Placental pericyte (primary cell): ENCODE measurements around the gene FASLG. TPM values are rescaled to one million over a fixed set of nuclear protein-coding genes. Genes with fewer than 3 reads are reported as not detected.

Experiments used
- small RNA-seq: library from RNA; depleted of rRNA; stranded (forward); fragments of <200 nt; gene quantifications from one replicate; pipeline ENCODE3, GENCODE V24; 2012; ENCODE audit warnings: low replicate concordance
- total RNA-seq: library from RNA; depleted of rRNA; stranded (reverse); fragments of >200 nt; gene quantifications from 2 replicates; pipeline ENCODE4 v1.2.3, GENCODE V29; 2012

The FASLG gene, protein sequence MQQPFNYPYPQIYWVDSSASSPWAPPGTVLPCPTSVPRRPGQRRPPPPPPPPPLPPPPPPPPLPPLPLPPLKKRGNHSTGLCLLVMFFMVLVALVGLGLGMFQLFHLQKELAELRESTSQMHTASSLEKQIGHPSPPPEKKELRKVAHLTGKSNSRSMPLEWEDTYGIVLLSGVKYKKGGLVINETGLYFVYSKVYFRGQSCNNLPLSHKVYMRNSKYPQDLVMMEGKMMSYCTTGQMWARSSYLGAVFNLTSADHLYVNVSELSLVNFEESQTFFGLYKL
- total RNA-seq = under 0.01 TPM in 1 of 2 replicates, not detected in the other

DNA sequence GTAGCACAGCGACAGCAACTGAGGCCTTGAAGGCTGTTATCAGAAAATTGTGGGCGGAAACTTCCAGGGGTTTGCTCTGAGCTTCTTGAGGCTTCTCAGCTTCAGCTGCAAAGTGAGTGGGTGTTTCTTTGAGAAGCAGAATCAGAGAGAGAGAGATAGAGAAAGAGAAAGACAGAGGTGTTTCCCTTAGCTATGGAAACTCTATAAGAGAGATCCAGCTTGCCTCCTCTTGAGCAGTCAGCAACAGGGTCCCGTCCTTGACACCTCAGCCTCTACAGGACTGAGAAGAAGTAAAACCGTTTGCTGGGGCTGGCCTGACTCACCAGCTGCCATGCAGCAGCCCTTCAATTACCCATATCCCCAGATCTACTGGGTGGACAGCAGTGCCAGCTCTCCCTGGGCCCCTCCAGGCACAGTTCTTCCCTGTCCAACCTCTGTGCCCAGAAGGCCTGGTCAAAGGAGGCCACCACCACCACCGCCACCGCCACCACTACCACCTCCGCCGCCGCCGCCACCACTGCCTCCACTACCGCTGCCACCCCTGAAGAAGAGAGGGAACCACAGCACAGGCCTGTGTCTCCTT, at the start of gene FASLG:
TSS of gene FASLG (plus strand) at position 233 of the 583 bp plus-strand sequence. CDS start at position 332, 99 bp downstream.

Small RNA genes lying within 50 kb of the gene (small RNA-seq; reads per million reads assigned to genes)
- gene RNU6-693P = not detected

Other genes with a start within 250 kb of the FASLG start
- gene C1orf105, start 238.4 kb upstream of the FASLG start, total RNA-seq = not detected in 2 replicates
- gene PIGC, start 215.0 kb upstream of the FASLG start, total RNA-seq = 14.9 and 22.8 TPM in 2 replicates
- gene SUCO, start 126.0 kb upstream of the FASLG start, total RNA-seq = 57.3 and 67.0 TPM in 2 replicates